HepG2 (cell line): ENCODE results near the gene CYP2A7. TPM values are rescaled to one million over a fixed set of nuclear protein-coding genes. Genes with fewer than 3 reads are reported as not detected.

Experiments
- ARNT2 ChIP-seq: sonication (generic); formaldehyde crosslinking; IDR thresholded peaks from 2 replicates; pipeline ENCODE4 v1.8.0; 2022; ENCODE audit warnings: mild to moderate bottlenecking, low read depth, missing genetic modification reagents, moderate library complexity
- CSRNP1 ChIP-seq: sonication (generic); formaldehyde crosslinking; IDR thresholded peaks from 2 replicates; pipeline ENCODE4 v1.8.1; 2023; ENCODE audit warnings: mild to moderate bottlenecking, missing genetic modification reagents
- ELK4 ChIP-seq: sonication (generic); formaldehyde crosslinking; IDR thresholded peaks from 2 replicates; pipeline ENCODE4 v1.9.0; 2021; ENCODE audit warnings: missing genetic modification reagents, borderline replicate concordance
- HES4 ChIP-seq: sonication (generic); formaldehyde crosslinking; IDR thresholded peaks from 2 replicates; pipeline ENCODE4 v1.9.0; 2021; ENCODE audit warnings: mild to moderate bottlenecking, missing genetic modification reagents, borderline replicate concordance
- NRL ChIP-seq: sonication (generic); formaldehyde crosslinking; IDR thresholded peaks from 2 replicates; pipeline ENCODE4 v1.5.0; 2020; ENCODE audit warnings: missing genetic modification reagents, mild to moderate bottlenecking, moderate library complexity, borderline replicate concordance
- PRDM15 ChIP-seq: sonication (generic); formaldehyde crosslinking; IDR thresholded peaks from 2 replicates; pipeline ENCODE4 v1.4.0; 2020; ENCODE audit warnings: missing genetic modification reagents
- ZBTB4 ChIP-seq: sonication (generic); formaldehyde crosslinking; IDR thresholded peaks from 2 replicates; pipeline ENCODE4 v1.4.0; 2020; ENCODE audit warnings: missing genetic modification reagents, mild to moderate bottlenecking, borderline replicate concordance
- ZNF563 ChIP-seq: sonication (generic); formaldehyde crosslinking; IDR thresholded peaks from 2 replicates; pipeline ENCODE4 v1.8.0; 2022; ENCODE audit warnings: mild to moderate bottlenecking, moderate library complexity, missing genetic modification reagents
- ZNF567 ChIP-seq: sonication (generic); formaldehyde crosslinking; IDR thresholded peaks from 2 replicates; pipeline ENCODE4 v1.8.1; 2023; ENCODE audit warnings: mild to moderate bottlenecking, missing genetic modification reagents, borderline replicate concordance
- ZNF616 ChIP-seq: sonication (generic); formaldehyde crosslinking; IDR thresholded peaks from 2 replicates; pipeline ENCODE4 v1.5.0; 2020; ENCODE audit warnings: low read depth, mild to moderate bottlenecking, missing genetic modification reagents
- ZNF678 ChIP-seq: sonication (generic); formaldehyde crosslinking; IDR thresholded peaks from 2 replicates; pipeline ENCODE4 v1.4.0; 2020; ENCODE audit warnings: mild to moderate bottlenecking, missing genetic modification reagents
- ZNF710 ChIP-seq: sonication (generic); formaldehyde crosslinking; IDR thresholded peaks from 2 replicates; pipeline ENCODE4 v1.5.0; 2020; ENCODE audit warnings: mild to moderate bottlenecking, missing genetic modification reagents, borderline replicate concordance
- polyA plus RNA-seq, 8 experiments: library from polyadenylated mRNA; depleted of rRNA in 3 of 8; stranded (reverse) in 7 of 8; unstranded in 1 of 8; fragments of >200 nt; fragmentation: Illumina TruSeq in 4 of 8; extraction: Trizol in 4 of 8; gene quantifications; 2 replicates each; pipeline versions ENCODE4 v1.2.1 to v1.2.3, GENCODE V29; 2011 to 2016; ENCODE audit warnings: low read depth in 4 of 8, missing spikeins in 1 of 8, mixed read lengths in 1 of 8; ENCODE audit not compliant: insufficient read depth in 1 of 8
- total RNA-seq, 5 experiments: library from RNA; depleted of rRNA; stranded (reverse); fragments of >200 nt; fragmentation: Illumina TruSeq; extraction: Trizol; gene quantifications; 2 replicates each; pipeline ENCODE4 v1.2.3, GENCODE V29; 2016; ENCODE audit warnings: low read depth in 1 of 5

CYP2A7 gene
- total and polyA plus RNA-seq, 2 of the 13 experiments (the other 11 are each of a cell fraction or from before 2014, with no cell fraction given), result not detected

- no peak for TF ChIP-seq ZBTB4 (CRISPR knock-in tag)
- no peak for TF ChIP-seq ZNF563 (CRISPR knock-in tag)
- TF ChIP-seq ZNF616, result no peak
- no peak for TF ChIP-seq ZNF710 (CRISPR knock-in tag)
- peak; percentile 40; the same call in 1 of the 2 replicates for TF ChIP-seq CSRNP1 (CRISPR knock-in tag)
- no peak for TF ChIP-seq ZNF678 (CRISPR knock-in tag)
- no peak for TF ChIP-seq HES4 (CRISPR knock-in tag)
- peak; percentile 68; the same call in 1 of the 2 replicates for TF ChIP-seq NRL (CRISPR knock-in tag)
- no peak for TF ChIP-seq ZNF567
- TF ChIP-seq ARNT2, result peak; percentile 60; the same call in 1 of the 2 replicates
- TF ChIP-seq ELK4 (CRISPR knock-in tag), result no peak
- TF ChIP-seq PRDM15 (CRISPR knock-in tag), result peak; percentile 72; the same call in 1 of the 2 replicates
Measured at GRCh38 chr19:40921005-40921897, 39.2 kb upstream of the CYP2A7 start (continued).
